ENCODE data around the gene GID8. TPM values are rescaled to one million over a fixed set of nuclear protein-coding genes. Genes with fewer than 3 reads are reported as not detected.

Gene GID8
- total RNA-seq, 4 donors from 2014 or later = 22.4 to 30.1 (median 25.6) TPM

DNA sequence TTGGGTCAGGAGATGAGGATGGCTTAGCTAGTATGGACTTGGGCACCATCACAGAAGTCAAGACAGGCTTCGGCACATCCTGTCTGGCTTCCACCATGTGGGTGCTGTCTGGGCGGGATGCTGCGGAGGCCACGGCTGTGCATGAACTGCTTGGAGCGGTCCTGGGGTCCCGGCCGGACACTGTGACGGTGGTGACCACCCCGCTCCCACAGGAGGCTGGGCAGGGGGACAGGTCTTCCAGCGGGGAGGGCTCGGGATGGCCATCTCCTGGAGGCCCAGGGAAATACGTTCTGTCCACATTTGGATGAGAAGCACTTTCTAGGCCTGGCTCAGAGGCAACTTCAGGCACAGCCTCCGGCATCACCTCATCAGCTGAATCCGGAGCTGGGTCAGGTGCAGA, 44.2 kb upstream of the GID8 start:
- Histone ChIP-seq H3K27ac (replicated peaks in 1 of 4) (no peak overlapping the region), H3K4me3 (no peak overlapping the region), H3K27me3 (no peaks in the 10 kb centered on the region), H3K9me3 (no peaks in the 10 kb centered on the region), H3K4me1 (peaks cover 2 to 13% (median 7%) of the 10 kb centered on the region in 4 donors), H3K36me3 (peaks cover 64 to 82% (median 81%) of the 10 kb centered on the region in 4 donors)
- DNase-seq (ENCODE audit: extremely low spot score) = no peak
- no peak for TF ChIP-seq POLR2AphosphoS5 (IDR thresholded peaks at IDR 0.05)
- no peak for TF ChIP-seq POLR2A (IDR thresholded peaks at IDR 0.05; ENCODE audit: low read depth)
- TF ChIP-seq, protein P1, sequence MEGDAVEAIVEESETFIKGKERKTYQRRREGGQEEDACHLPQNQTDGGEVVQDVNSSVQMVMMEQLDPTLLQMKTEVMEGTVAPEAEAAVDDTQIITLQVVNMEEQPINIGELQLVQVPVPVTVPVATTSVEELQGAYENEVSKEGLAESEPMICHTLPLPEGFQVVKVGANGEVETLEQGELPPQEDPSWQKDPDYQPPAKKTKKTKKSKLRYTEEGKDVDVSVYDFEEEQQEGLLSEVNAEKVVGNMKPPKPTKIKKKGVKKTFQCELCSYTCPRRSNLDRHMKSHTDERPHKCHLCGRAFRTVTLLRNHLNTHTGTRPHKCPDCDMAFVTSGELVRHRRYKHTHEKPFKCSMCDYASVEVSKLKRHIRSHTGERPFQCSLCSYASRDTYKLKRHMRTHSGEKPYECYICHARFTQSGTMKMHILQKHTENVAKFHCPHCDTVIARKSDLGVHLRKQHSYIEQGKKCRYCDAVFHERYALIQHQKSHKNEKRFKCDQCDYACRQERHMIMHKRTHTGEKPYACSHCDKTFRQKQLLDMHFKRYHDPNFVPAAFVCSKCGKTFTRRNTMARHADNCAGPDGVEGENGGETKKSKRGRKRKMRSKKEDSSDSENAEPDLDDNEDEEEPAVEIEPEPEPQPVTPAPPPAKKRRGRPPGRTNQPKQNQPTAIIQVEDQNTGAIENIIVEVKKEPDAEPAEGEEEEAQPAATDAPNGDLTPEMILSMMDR (IDR thresholded peaks at IDR 0.05) = no peak
- no peak for TF ChIP-seq EP300 (IDR thresholded peaks at IDR 0.05)
- 94% methylated on average over 8 of the region's 14 CpGs for WGBS
- intact Hi-C loops (cut with DNase I) = no loop called here

DNA sequence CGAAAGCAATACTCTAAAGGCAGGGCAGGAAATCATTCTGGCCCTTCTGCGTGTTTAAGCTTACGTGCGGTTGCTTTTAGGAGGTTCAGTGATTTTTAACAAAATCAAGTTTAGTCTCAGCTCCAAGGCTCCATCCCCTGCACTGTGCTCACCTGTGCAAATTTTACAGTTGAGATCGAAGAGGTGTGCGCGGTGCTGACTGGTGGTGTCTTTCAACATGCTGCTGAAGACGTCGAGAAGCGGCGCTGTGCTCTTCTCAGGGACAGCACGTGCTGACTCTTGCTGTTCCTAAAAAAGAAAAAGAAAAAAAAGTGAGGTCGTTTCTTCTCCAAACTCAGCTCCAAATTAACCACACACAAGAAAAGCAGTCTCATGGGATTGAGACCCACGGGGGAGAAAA, 43.7 kb upstream of the GID8 start:
- no peak overlapping the region for H3K4me3 ChIP-seq
- peaks cover 58 to 76% (median 76%) of the 10 kb centered on the region in 4 donors for H3K36me3 ChIP-seq
- intact Hi-C loops (cut with DNase I) = no loop called here
- no peak overlapping the region for H3K27ac ChIP-seq (replicated peaks in 1 of 4)
- no peak for DNase-seq (ENCODE audit: extremely low spot score)
- 94% methylated on average over 14 of the region's 14 CpGs for WGBS
- H3K9me3 ChIP-seq = no peaks in the 10 kb centered on the region
- no peak for TF ChIP-seq POLR2AphosphoS5 (IDR thresholded peaks at IDR 0.05)
- TF ChIP-seq, protein P1 (IDR thresholded peaks at IDR 0.05) = no peak
- no peak for TF ChIP-seq EP300 (IDR thresholded peaks at IDR 0.05)
- no peak for TF ChIP-seq POLR2A (IDR thresholded peaks at IDR 0.05; ENCODE audit: low read depth)
- H3K27me3 ChIP-seq = no peaks in the 10 kb centered on the region
- H3K4me1 ChIP-seq = peaks cover 8 to 18% (median 12%) of the 10 kb centered on the region in 4 donors

DNA sequence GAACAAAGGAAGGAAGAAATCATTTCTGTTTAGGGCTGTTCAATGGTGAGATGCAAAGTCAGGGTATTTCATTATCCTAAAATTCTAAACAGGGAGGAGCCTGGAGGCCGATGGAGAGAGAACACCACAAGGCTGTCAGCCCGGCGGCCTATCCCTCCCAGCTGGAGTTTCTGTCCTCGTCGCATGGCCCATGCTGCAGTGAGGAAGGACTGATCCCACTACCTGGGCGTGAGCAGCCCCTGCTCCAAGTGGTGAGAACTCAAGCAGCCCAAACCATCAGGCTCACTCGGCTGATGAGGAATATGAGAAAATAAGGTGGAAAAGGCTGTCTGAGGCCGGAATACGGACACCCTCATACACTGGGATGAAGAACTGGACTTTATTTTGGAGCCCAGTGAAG, 42.4 kb upstream of the GID8 start:
- Histone ChIP-seq H3K4me1 (peaks cover 20 to 31% (median 25%) of the 10 kb centered on the region in 4 donors), H3K27ac (replicated peaks in 1 of 4) (no peak overlapping the region), H3K9me3 (no peaks in the 10 kb centered on the region), H3K36me3 (peaks cover 45 to 64% (median 63%) of the 10 kb centered on the region in 4 donors), H3K27me3 (no peaks in the 10 kb centered on the region), H3K4me3 (no peak overlapping the region)
- 79% methylated on average over 9 of the region's 9 CpGs for WGBS
- TF ChIP-seq POLR2A (IDR thresholded peaks at IDR 0.05; ENCODE audit: low read depth) (no peak), EP300 (IDR thresholded peaks at IDR 0.05) (no peak), POLR2AphosphoS5 (IDR thresholded peaks at IDR 0.05) (no peak)
- TF ChIP-seq, protein P1 (IDR thresholded peaks at IDR 0.05) = no peak
- intact Hi-C loops (cut with DNase I) = no loop called here
- no peak for DNase-seq (ENCODE audit: extremely low spot score)

DNA sequence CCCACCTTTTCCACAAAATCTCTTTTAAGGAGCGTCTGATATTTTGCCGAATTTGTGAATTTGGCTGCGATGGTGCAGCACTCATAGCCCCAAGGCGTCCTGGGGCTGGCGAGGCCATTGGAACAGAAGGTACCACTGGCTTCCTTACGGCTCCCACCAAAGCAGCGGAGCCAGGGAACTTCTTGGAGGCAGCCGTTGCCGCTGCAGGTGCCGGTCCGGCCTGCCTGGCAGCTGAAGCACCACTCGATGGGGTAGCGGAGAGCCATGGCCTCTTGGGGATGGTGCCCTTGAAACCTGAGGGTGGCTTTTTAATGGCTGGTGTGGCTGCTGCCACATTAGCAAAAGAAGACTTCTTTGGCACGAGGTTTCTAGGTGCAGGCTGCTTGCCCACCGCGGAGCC, 41.4 kb upstream of the GID8 start:
- 95% methylated on average over 15 of the region's 16 CpGs for WGBS
- no peaks in the 10 kb centered on the region for H3K9me3 ChIP-seq
- H3K27ac ChIP-seq (replicated peaks in 1 of 4) = no peak overlapping the region
- no peak for DNase-seq (ENCODE audit: extremely low spot score)
- H3K36me3 ChIP-seq = peaks cover 42 to 63% (median 58%) of the 10 kb centered on the region in 4 donors
- intact Hi-C loops (cut with DNase I) = no loop called here
- no peaks in the 10 kb centered on the region for H3K27me3 ChIP-seq
- no peak overlapping the region for H3K4me3 ChIP-seq
- TF ChIP-seq, protein P1 (IDR thresholded peaks at IDR 0.05) = no peak
- no peak for TF ChIP-seq POLR2A (IDR thresholded peaks at IDR 0.05; ENCODE audit: low read depth)
- TF ChIP-seq EP300 (IDR thresholded peaks at IDR 0.05) = no peak
- no peak for TF ChIP-seq POLR2AphosphoS5 (IDR thresholded peaks at IDR 0.05)
- H3K4me1 ChIP-seq = peaks cover 22 to 34% (median 29%) of the 10 kb centered on the region in 4 donors

DNA sequence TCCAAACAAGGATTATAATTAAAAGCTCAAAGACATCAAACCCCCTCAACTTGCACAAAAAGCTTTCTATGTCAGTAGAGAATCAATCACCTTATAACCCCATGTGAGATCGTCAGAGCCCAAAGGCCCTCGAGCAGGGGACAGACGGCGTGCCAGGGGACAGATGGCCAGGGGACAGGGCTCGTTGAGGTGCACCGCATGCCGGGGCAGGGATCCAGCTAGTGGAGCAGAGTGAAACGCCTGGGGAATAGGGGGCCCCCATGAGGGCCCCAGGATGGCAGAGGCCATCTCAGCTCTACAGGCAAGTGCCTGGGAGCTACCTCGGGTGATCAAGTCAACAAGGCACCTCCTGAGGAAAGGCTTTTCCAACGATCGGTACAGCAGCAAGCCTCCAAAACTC, 40.3 kb upstream of the GID8 start:
- WGBS = 76% methylated on average over 11 of the region's 11 CpGs
- no peaks in the 10 kb centered on the region for H3K9me3 ChIP-seq
- H3K27me3 ChIP-seq = no peaks in the 10 kb centered on the region
- intact Hi-C loops (cut with DNase I) = no loop called here
- H3K27ac ChIP-seq (replicated peaks in 1 of 4) = no peak overlapping the region
- TF ChIP-seq, protein P1 (IDR thresholded peaks at IDR 0.05) = no peak
- TF ChIP-seq POLR2AphosphoS5 (IDR thresholded peaks at IDR 0.05) (no peak), EP300 (IDR thresholded peaks at IDR 0.05) (no peak), POLR2A (IDR thresholded peaks at IDR 0.05; ENCODE audit: low read depth) (no peak)
- peaks cover 41 to 63% (median 51%) of the 10 kb centered on the region in 4 donors for H3K36me3 ChIP-seq
- peaks cover 22 to 34% (median 29%) of the 10 kb centered on the region in 4 donors for H3K4me1 ChIP-seq
- DNase-seq (ENCODE audit: extremely low spot score) = no peak
- no peak overlapping the region for H3K4me3 ChIP-seq

Measured in esophagus muscularis mucosa (tissue), 4 donors.